Left kidney (tissue), 2 donors: ENCODE results near the gene TSHZ1. TPM values are rescaled to one million over a fixed set of nuclear protein-coding genes. Genes with fewer than 3 reads are reported as not detected.

ENCODE experiments used
- DNase-seq: peaks from one replicate; pipeline ENCODE4 v3.0.0-alpha.2; 2013
- polyA plus RNA-seq: library from polyadenylated mRNA; unstranded; fragments of 120-200 nt; gene quantifications from one replicate; pipeline ENCODE4 v1.2.1, GENCODE V29; 2013; ENCODE audit not compliant: insufficient read length

TSHZ1 gene
- polyA plus RNA-seq, 1 donor, result 33.2 TPM

GRCh38 chr18:75269124-75269680, 58.6 kb downstream of the TSHZ1 start:
- no peak for DNase-seq

- DNase-seq, result no peak
Measured at GRCh38 chr18:75269696-75270095, 59.1 kb downstream of the TSHZ1 start.

- no peak for DNase-seq
Measured at GRCh38 chr18:75271952-75272351, 61.4 kb downstream of the TSHZ1 start.

GRCh38 chr18:75273817-75274216, 63.2 kb downstream of the TSHZ1 start:
- DNase-seq, result no peak

DNA sequence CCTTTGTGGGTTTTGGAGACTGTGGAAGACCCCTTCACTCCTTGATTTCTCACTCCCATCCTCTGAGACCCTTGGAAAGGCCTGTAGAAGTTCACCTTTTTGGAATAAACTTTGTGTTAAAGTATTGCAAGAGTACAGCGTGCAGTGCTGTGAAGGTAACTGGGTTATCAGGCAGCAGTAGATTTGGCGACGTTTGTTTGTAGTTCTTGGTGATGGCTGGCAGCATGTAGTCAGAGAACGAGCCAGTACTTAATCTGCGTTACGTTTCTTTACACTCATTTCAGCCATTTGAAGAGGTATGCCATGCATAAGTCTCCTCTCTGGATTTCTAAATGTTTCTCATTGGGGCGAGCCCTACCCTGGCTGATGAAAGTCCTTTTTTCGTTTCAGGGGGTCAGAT, 64.6 kb downstream of the TSHZ1 start:
- no peak for DNase-seq

- DNase-seq, result no peak
Measured at GRCh38 chr18:75276818-75277609, 66.4 kb downstream of the TSHZ1 start.

GRCh38 chr18:75277610-75277928, 67.0 kb downstream of the TSHZ1 start:
- no peak for DNase-seq

DNA sequence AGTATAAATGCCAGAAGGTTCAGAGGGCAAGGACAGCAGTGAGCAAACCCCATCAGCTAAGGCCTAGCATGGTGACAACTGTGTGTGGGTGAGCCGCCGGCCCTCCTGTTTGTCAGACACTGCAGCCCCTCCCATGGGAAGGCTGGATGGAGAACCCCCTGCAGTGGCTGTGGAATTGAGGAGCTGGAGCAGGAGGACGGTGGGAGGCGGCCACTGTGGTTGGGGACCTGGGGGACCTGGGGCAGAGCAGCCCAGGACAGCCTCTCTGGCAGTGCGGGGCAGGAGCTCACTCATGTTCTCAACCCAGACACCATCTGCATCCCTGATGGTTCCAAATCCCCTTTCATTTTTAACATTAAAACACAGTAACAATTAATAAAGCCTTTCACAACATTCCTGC, 68.8 kb downstream of the TSHZ1 start:
- DNase-seq, result no peak

DNA sequence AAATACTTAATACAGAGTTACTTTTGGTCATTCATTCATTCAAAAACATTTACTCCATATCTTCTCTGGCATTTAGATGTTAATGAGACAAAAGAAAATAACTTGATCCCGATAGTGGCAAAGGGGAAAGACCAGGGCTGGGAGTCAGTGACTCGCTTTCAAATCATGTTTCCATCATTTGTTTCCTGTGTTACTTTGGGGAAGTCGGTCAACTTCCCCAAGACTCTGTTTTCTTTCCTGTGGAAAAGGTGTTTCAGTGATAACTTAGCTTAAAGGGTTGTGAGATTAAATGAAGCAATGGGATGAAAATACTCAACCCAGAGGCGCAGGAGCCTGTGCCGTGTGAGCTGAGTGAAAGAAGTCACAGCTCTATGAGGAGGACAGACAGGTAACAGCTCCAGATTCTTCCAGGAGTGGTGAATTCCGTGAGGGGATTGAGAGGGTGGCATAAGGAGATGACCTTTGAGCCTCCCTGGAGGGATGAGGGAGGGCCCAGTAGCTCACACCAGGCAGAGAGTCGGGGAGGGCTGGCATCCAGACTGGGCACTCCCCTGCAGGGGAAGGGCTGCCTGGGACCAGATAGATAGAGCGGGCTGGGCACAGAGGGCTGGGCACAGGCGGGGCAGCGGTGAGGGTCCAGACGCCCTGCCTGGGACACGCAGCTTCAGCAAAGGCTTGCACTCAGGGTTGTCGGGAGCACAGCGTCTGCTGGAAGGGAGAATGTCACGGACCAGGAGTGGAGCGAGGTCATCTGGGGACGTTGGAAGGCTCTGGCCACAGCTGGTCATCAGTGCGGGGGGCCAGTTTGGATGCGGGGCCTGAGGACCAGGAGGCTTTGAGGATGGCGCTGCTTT, 70.1 kb downstream of the TSHZ1 start:
- no peak for DNase-seq

- DNase-seq, result no peak
Measured at GRCh38 chr18:75282746-75283145, 72.1 kb downstream of the TSHZ1 start.

GRCh38 chr18:75283731-75284130, 73.1 kb downstream of the TSHZ1 start:
- no peak for DNase-seq

DNA sequence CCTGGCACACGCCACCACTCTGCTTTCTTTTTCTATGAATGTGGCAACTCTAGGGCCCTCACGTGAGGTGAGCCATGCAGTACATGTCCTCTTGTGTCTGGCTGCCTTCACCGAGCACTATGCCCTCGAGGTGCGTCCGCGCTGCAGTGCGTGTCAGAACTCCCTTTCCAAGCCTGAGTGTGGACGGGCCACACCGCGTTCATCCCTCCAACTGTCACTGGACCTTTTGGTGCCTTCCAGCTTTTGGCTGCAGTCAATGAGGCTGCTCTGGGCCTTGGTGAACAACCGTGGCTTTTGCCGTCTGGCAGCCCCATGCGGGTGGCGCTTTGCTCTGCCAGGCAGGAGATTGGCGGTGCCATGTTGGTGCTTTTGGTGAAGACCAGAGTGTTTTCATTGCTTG, 74.0 kb downstream of the TSHZ1 start:
- DNase-seq, result no peak

- DNase-seq, result no peak
Measured at GRCh38 chr18:75285876-75286275, 75.3 kb downstream of the TSHZ1 start.

DNA sequence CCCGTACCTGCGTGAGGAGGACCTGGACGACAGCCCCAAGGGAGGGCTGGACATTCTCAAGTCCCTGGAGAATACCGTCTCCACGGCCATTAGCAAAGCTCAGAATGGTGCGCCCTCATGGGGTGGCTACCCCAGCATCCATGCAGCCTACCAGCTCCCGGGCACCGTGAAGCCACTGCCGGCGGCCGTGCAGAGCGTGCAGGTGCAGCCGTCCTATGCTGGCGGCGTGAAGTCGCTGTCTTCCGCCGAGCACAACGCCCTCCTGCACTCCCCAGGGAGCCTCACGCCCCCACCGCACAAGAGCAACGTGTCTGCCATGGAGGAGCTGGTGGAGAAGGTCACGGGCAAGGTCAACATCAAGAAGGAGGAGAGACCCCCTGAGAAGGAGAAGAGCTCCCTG, 76.4 kb downstream of the TSHZ1 start:
- no peak for DNase-seq

GRCh38 chr18:75287700-75288099, 77.1 kb downstream of the TSHZ1 start:
- DNase-seq, result no peak

- no peak for DNase-seq
Measured at GRCh38 chr18:75289761-75290160, 79.2 kb downstream of the TSHZ1 start.

DNA sequence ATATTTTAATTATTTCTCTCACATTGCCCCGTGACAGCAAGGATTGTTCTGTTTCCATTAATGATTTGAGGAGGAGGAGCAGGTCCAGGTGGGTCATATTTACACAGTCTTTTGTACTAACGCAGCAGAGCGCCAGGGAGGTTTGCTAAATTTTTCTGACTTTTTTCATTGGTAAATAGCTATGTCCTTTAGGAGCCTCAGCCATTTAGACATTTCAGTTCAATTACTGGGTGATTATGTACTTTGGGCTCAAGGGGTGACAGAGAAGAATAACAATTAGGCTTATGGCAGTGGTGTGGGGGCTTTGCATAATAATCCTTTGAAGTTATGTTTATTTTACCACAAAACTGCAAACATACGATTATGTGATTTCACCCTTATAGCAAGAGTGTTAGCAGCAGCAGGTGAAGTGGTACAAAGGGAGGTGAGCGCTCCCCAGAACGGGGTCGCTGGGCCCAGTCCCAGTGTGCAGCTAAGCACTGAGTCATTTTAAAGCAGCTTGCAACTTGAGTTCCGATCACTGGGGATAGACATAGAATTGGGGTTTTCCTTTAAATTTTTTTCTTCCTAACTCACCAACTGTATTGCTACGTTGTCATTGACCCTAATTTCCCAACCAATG, 80.3 kb downstream of the TSHZ1 start:
- DNase-seq, result no peak

DNA sequence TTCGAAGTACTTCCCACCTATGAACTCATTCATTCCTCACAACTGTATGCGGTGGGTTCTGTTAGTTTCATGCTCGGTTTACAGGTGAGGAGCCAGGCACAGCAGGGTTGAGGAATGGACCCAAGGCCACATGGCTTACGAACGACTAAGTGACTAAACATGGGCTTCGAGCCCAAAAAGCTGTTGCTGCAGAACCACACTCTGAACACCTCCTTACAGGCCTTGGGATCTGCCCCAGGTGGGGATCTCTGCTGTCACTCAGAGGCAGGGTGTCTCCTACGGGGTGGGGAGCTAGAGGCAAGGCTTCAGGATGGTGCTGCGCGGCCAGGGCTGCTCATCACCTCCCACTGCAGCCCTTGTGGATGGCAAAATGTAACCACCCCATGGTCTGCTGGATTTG, 80.9 kb downstream of the TSHZ1 start:
- no peak for DNase-seq

- no peak for DNase-seq
Measured at GRCh38 chr18:75293591-75293990, 83.0 kb downstream of the TSHZ1 start.

DNA sequence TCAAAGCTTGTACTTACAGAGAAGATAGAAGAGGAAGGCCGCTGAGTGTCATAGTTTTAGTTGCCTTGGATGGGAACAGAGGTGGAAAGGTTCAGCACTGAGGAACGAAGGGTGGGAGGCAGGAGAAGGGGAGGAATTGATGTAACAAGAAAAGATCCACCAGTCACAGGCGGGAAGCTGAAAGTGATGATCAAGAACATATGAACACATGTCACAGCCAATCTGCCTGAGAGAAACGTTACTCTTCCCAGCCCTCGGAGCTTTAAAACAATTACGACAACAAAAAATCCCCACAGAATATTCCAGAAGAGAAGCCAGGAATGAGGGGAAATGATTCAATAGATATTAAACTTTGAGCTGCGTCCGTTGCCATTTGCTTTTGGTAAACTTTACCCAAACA, 87.1 kb downstream of the TSHZ1 start:
- DNase-seq, result no peak

GRCh38 chr18:75304678-75305557, 94.3 kb downstream of the TSHZ1 start:
- DNase-seq, result no peak

- DNase-seq, result no peak
Measured at GRCh38 chr18:75305984-75306383, 95.4 kb downstream of the TSHZ1 start.
